ENCODE results near the gene PRR33. TPM values are rescaled to one million over a fixed set of nuclear protein-coding genes. Genes with fewer than 3 reads are reported as not detected.

Gene PRR33
- total RNA-seq, 1 donor from 2014 or later = not detected

GRCh38 chr11:1879941-1880720, 11.6 kb downstream of the PRR33 start:
- peaks cover 25% of the 10 kb centered on the region for H3K4me1 Mint-ChIP-seq
- peak overlapping the region; percentile 90 for H3K27ac Mint-ChIP-seq
- H3K4me3 Mint-ChIP-seq = no peak overlapping the region

DNA sequence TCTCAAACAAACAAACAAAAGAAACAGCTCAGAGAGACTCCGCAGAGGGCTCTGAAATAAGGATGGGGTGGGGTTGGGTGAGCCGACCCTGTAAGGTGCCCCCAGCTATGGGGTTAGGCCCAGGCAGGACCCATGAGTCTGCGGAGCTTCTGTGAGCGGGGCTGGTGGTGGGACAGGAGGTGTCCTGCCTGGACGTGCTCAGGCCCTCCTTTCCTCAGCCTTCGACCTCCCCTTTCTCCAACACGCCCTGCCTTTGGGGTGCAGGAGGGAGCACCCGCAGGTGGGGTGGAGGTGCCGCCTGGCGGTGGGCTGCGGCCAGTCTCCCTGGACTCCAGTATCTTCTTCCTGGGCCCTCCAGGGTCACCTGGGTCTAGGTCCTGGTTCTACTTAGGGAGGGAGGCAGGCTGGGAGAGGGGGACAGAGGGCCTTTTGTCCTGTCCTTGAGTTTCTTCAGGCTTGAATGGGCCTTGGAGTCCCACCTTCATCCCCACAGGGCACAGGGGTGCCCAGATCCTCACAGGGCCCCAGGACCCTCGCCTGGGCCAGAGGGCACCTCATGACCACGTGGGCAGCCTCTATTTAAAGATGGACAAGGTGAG, 12.3 kb downstream of the PRR33 start:
- H3K27ac Mint-ChIP-seq = peak overlapping the region; percentile 90
- peak in 1 of 2 experiments; percentile 15 for DNase-seq (ENCODE audit: low spot score in 2 of 2, unreplicated experiment in 2 of 2)
- H3K9me3 Mint-ChIP-seq = no peaks in the 10 kb centered on the region
- TF ChIP-seq CTCF (IDR thresholded peaks at IDR 0.05; ENCODE audit: unreplicated experiment) = no peak
- H3K27me3 Mint-ChIP-seq (ENCODE audit: low read depth) = no peaks in the 10 kb centered on the region
- no peaks in the 10 kb centered on the region for H3K36me3 Mint-ChIP-seq
- H3K4me3 Mint-ChIP-seq = no peak overlapping the region
- H3K4me1 Mint-ChIP-seq = peaks cover 25% of the 10 kb centered on the region

More at GRCh38 chr11:1879941-1880720, 11.6 kb downstream of the PRR33 start:
- no peaks in the 10 kb centered on the region for H3K9me3 Mint-ChIP-seq
- no peaks in the 10 kb centered on the region for H3K36me3 Mint-ChIP-seq
- no peaks in the 10 kb centered on the region for H3K27me3 Mint-ChIP-seq (ENCODE audit: low read depth)
- peak in 1 of 2 experiments; percentile 14 for DNase-seq (ENCODE audit: low spot score in 2 of 2, unreplicated experiment in 2 of 2)
- TF ChIP-seq CTCF (IDR thresholded peaks at IDR 0.05; ENCODE audit: unreplicated experiment) = no peak

DNA sequence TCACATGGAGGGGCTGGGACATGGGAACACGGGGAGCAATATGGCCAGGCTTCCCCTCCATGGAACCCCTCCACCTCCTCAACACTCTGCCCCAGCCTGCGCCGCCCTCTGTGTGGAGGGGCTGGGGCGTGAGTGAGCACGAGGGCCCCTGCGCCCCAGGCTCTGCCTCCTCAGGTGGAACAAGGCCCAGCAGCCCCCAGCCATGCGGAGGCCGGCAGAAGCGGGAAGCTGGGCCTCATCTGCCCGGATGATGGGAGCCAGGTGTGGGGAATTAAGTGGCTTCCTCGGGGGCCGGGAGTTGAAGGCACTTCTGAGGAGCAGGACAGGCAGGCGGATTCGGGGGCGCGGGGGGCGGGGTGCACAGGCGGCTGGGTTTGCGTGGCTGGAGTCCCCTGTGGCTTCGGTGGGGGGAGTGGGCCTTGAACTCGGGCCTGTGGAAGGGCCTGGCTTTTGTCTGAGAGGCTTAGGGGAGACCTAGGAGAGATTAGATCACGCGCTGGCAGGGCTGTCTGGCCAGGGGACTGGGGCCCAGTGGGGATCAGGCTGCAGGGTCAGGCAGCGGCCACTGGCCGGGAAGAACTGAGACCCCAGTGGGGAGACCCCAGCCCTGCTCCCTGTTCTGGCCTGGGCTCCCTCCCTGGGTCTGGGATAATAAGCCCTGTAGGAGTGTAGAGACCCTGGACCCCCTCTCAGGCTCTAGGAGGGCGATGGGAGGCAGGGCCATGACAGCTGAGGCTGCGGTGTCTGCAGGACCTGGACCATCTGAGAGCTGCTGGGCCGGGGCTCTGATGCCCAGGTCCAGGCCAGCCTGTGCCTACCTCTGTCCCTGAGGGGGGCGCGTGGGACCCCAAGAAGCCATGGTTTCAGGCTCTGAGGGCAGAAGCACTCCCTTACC, 13.3 kb downstream of the PRR33 start:
- H3K4me1 Mint-ChIP-seq = peaks cover 27% of the 10 kb centered on the region
- no peak overlapping the region for H3K4me3 Mint-ChIP-seq
- peak overlapping the region; percentile 47 for H3K27ac Mint-ChIP-seq
- no peaks in the 10 kb centered on the region for H3K36me3 Mint-ChIP-seq
- H3K9me3 Mint-ChIP-seq = no peaks in the 10 kb centered on the region
- no peaks in the 10 kb centered on the region for H3K27me3 Mint-ChIP-seq (ENCODE audit: low read depth)
- no peak for TF ChIP-seq CTCF (IDR thresholded peaks at IDR 0.05; ENCODE audit: unreplicated experiment)
- peak in 1 of 2 experiments; percentile 27 for DNase-seq (ENCODE audit: low spot score in 2 of 2, unreplicated experiment in 2 of 2)

- H3K9me3 Mint-ChIP-seq = no peaks in the 10 kb centered on the region
- TF ChIP-seq CTCF (IDR thresholded peaks at IDR 0.05; ENCODE audit: unreplicated experiment) = no peak
- H3K36me3 Mint-ChIP-seq = no peaks in the 10 kb centered on the region
- H3K27me3 Mint-ChIP-seq (ENCODE audit: low read depth) = no peaks in the 10 kb centered on the region
- H3K4me3 Mint-ChIP-seq = no peak overlapping the region
- peaks cover 25% of the 10 kb centered on the region for H3K4me1 Mint-ChIP-seq
- peak; percentile 19 to 58 for DNase-seq (ENCODE audit: low spot score in 2 of 2, unreplicated experiment in 2 of 2)
- H3K27ac Mint-ChIP-seq = peak overlapping the region; percentile 91
These were observed 14.2 kb downstream of the PRR33 start for GRCh38 chr11:1877211-1878136.

Data from mesothelial cell of epicardium (in vitro differentiated cells).